NCI-H1417 (cell line): ENCODE measurements around the gene CCDC9.
A peak's percentile ranks its signal among the peaks of the same experiment; 100 is the strongest.

Experiments
- DNase-seq, 3 experiments: peaks; one replicate each; lab custom pipeline; 2025; lab: John Stamatoyannopoulos, UW

The CCDC9 gene

GRCh38 chr19:47255879-47256692 is at the start of gene CCDC9:
Gene CCDC9, plus strand, starts transcription at chr19:47256525. Its CDS starts 1,876 bp downstream, at chr19:47258401.
- peak; percentile 96 to 99 (median 98) for DNase-seq

- peak in 1 of 3 experiments; percentile 15 for DNase-seq
Measured at GRCh38 chr19:47209319-47210179, 46.8 kb upstream of the CCDC9 start.

GRCh38 chr19:47210180-47210490 is 46.2 kb upstream of the CCDC9 start:
- no peak for DNase-seq

GRCh38 chr19:47210689-47211316 is 45.5 kb upstream of the CCDC9 start:
- peak; percentile 48 to 77 (median 69) for DNase-seq

- no peak for DNase-seq
Measured at GRCh38 chr19:47215581-47215980, 40.7 kb upstream of the CCDC9 start.

- no peak for DNase-seq
Measured at GRCh38 chr19:47221080-47221841, 35.1 kb upstream of the CCDC9 start.

- no peak for DNase-seq
Measured at GRCh38 chr19:47221890-47222289, 34.4 kb upstream of the CCDC9 start.

GRCh38 chr19:47225746-47226425 is 30.4 kb upstream of the CCDC9 start:
- peak; percentile 88 to 96 (median 91) for DNase-seq

- DNase-seq, result peak in 2 of 3 experiments; percentile 34 to 42
Measured at GRCh38 chr19:47226426-47227351, 29.6 kb upstream of the CCDC9 start.

- peak in 2 of 3 experiments; percentile 41 to 52 for DNase-seq
Measured at GRCh38 chr19:47227352-47228167, 28.8 kb upstream of the CCDC9 start.

- peak in 2 of 3 experiments; percentile 40 to 41 for DNase-seq
Measured at GRCh38 chr19:47228168-47228936, 28.0 kb upstream of the CCDC9 start.

- DNase-seq, result peak in 2 of 3 experiments; percentile 18 to 40
Measured at GRCh38 chr19:47228937-47229675, 27.2 kb upstream of the CCDC9 start.

GRCh38 chr19:47229676-47230053 is 26.7 kb upstream of the CCDC9 start:
- DNase-seq, result peak in 2 of 3 experiments; percentile 11 to 18

GRCh38 chr19:47230054-47230920 is 26.0 kb upstream of the CCDC9 start:
- peak in 2 of 3 experiments; percentile 33 to 53 for DNase-seq

GRCh38 chr19:47230921-47231214 is 25.5 kb upstream of the CCDC9 start, which contains the start of gene BBC3:
Gene BBC3, minus strand, starts transcription at chr19:47231199. Its CDS starts 2,768 bp downstream, at chr19:47228431.
- no peak for DNase-seq

- DNase-seq, result peak; percentile 71 to 81 (median 75)
Measured at GRCh38 chr19:47231215-47232054, 24.9 kb upstream of the CCDC9 start.
